ENCODE results near the gene MTTP. TPM values are rescaled to one million over a fixed set of nuclear protein-coding genes. Genes with fewer than 3 reads are reported as not detected.

MTTP gene
- total RNA-seq, 2 donors from 2014 or later, result 0.51 to 1.1 TPM

DNA sequence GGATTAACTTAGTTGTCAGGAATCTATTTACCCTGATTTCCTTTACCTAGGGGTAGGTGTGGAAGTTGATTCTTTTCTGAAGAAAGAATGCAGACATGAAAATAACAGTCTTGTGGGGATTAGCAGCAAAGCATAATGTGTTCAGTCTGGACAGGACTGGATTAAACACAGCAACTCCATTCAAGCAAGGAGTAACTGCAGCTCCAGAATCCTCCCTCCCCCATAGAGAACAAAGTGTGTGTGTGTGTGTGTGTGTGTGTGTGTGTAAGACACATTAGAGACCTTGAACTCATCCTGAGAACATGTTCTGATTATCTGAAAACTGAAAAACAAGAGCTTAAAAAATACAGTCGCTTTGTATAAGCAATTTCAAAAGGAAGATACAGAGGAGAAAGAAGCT, 73.7 kb downstream of the MTTP start:
- no peaks in the 10 kb centered on the region for H3K9me3 ChIP-seq
- no peak for DNase-seq (ENCODE audit: low spot score)
- H3K27ac ChIP-seq, result peak overlapping the region in 1 of 2 donors; percentile 54
- H3K4me1 ChIP-seq, result peaks cover 0 to 9% of the 10 kb centered on the region in 2 donors
- H3K27me3 ChIP-seq, result no peaks in the 10 kb centered on the region
- H3K4me3 ChIP-seq, result no peak overlapping the region
- peaks cover 5% of the 10 kb centered on the region for H3K36me3 ChIP-seq
- TF ChIP-seq, protein P1, sequence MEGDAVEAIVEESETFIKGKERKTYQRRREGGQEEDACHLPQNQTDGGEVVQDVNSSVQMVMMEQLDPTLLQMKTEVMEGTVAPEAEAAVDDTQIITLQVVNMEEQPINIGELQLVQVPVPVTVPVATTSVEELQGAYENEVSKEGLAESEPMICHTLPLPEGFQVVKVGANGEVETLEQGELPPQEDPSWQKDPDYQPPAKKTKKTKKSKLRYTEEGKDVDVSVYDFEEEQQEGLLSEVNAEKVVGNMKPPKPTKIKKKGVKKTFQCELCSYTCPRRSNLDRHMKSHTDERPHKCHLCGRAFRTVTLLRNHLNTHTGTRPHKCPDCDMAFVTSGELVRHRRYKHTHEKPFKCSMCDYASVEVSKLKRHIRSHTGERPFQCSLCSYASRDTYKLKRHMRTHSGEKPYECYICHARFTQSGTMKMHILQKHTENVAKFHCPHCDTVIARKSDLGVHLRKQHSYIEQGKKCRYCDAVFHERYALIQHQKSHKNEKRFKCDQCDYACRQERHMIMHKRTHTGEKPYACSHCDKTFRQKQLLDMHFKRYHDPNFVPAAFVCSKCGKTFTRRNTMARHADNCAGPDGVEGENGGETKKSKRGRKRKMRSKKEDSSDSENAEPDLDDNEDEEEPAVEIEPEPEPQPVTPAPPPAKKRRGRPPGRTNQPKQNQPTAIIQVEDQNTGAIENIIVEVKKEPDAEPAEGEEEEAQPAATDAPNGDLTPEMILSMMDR (IDR thresholded peaks at IDR 0.05), result no peak

DNA sequence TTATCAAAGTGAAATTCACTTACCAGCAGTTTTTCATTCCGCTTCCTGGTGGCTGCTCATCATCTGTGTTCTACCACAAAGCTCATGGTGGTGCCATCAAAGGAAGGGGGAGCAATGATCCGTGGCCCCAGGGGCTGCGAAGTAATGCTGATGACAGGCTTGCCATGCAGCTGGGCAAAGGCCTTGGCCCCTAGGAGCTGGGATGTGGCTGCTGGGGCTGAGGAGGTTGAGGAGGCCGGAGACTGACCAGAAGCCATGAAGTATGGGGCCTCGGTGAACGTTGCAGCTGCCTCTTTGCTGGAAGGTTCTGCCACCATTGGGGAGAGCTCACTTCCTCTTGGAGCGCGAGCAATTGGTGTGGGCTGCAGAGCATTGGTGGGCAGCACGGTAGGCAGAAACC, 74.6 kb downstream of the MTTP start:
- Histone ChIP-seq H3K27ac (no peak overlapping the region), H3K4me1 (peaks cover 0 to 8% of the 10 kb centered on the region in 2 donors), H3K9me3 (no peaks in the 10 kb centered on the region), H3K36me3 (peaks cover 5% of the 10 kb centered on the region), H3K27me3 (no peaks in the 10 kb centered on the region), H3K4me3 (no peak overlapping the region)
- TF ChIP-seq, protein P1 (IDR thresholded peaks at IDR 0.05), result no peak
- DNase-seq (ENCODE audit: low spot score), result no peak

DNA sequence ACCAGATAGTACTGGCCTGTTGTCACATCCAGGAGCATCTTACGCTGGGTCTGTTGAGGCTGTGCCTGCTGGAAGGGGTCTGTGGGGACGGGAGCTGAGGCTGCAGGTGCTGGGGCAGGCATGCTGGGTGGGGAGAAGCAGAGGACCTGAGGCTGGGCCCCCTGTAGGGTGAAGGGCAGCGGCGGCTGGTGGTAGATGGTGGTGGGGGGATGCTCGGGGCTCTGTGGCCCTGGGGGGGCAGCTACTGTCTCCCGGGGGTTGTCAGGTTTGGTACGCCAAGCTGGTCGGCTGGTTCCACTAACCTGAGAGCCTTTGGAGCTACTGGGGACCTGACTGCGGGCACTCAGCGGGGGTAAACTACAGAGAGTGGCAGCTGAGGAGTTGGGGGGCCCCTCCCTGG, 75.2 kb downstream of the MTTP start:
- no peak for DNase-seq (ENCODE audit: low spot score)
- H3K4me3 ChIP-seq, result no peak overlapping the region
- H3K36me3 ChIP-seq, result peaks cover 5% of the 10 kb centered on the region
- H3K27ac ChIP-seq, result no peak overlapping the region
- no peaks in the 10 kb centered on the region for H3K27me3 ChIP-seq
- peaks cover 0 to 8% of the 10 kb centered on the region in 2 donors for H3K4me1 ChIP-seq
- TF ChIP-seq, protein P1 (IDR thresholded peaks at IDR 0.05), result no peak
- H3K9me3 ChIP-seq, result no peaks in the 10 kb centered on the region

DNA sequence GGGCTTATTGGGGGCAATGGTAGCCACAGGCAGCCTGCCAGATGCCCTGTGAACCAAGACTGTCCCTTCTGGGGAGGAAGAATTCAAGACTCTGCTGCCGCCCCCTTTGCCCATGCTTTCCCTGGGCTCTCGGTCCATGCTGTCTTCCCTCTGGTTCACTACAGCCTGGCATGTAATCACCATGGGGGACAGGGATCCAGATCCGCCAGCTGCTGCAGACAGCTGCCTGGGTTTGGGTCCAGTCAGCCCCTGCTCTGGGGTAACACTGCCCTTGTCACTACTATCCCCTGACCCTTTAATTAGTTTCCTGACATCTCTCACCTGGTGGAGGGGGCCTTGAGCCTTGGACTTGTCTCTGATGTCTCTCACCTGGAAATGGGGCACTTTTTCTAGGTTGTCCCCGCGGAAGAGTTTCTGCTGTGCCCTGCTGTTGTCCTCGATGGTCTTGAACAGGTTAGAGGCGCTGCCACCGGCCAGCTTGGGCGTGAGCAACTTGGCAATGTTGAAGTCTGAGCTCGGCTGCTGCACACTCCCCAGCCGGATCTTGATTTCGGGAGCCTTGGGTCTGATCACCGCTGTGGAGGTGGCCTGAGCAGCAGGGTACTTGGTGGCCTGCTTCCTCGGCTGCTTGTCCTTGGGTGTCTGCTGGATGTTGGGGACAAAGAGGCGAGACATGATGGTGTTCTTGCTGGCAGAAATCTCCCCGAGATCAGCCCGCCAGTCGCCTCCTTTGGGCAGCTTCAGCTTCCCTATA, 76.6 kb downstream of the MTTP start:
- TF ChIP-seq, protein P1 (IDR thresholded peaks at IDR 0.05), result no peak
- H3K27me3 ChIP-seq, result no peaks in the 10 kb centered on the region
- no peak for DNase-seq (ENCODE audit: low spot score)
- H3K36me3 ChIP-seq, result peaks cover 5% of the 10 kb centered on the region
- peaks cover 0 to 19% of the 10 kb centered on the region in 2 donors for H3K4me1 ChIP-seq
- H3K4me3 ChIP-seq, result no peak overlapping the region
- H3K9me3 ChIP-seq, result no peaks in the 10 kb centered on the region
- H3K27ac ChIP-seq, result no peak overlapping the region

DNA sequence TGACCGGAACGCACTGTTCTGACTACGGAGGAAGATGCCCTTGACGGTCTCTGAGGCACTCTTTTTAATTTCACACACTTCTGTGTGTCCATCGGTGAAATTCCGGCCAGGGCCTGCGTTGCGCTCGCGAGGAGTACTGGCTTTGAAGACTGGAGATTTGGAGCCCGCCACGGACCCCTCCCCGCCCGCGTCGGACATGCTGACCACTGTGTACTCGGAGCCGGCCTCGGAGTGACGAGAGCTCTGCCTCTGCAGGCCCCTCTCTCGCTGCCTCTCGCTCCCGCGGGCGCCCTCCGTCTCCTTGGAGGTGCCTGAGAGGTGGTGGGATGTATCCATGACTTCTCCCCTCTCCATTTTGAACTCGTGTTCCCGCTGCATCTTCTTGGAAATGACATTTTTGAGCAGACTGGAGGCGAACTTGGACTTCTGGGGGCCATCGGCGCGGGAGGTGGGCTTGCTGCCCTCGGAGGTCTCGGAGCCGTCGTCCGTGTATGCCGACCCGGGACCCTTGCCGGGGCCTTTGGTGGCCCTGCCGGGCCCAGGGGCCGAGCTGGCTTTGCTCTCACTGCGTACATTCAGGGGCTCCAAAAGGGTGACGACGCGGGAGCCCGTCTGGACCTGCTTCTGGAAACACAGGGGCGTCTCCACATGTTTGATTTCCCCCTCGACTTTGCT, 77.3 kb downstream of the MTTP start:
- DNase-seq (ENCODE audit: low spot score), result no peak
- no peaks in the 10 kb centered on the region for H3K27me3 ChIP-seq
- H3K36me3 ChIP-seq, result peaks cover 5% of the 10 kb centered on the region
- no peak overlapping the region for H3K4me3 ChIP-seq
- H3K9me3 ChIP-seq, result no peaks in the 10 kb centered on the region
- TF ChIP-seq, protein P1 (IDR thresholded peaks at IDR 0.05), result no peak
- H3K4me1 ChIP-seq, result peaks cover 0 to 19% of the 10 kb centered on the region in 2 donors
- H3K27ac ChIP-seq, result no peak overlapping the region
